GM21360 (cell line): ENCODE measurements around the gene NETO1.

Experiments used
- ATAC-seq: cut with Tn5 transposase; IDR thresholded peaks from one replicate; pipeline ENCODE4 v1.9.1; 2021; ENCODE audit warnings: mild to moderate bottlenecking, moderate library complexity; ENCODE audit not compliant: unreplicated experiment

The NETO1 gene

GRCh38 chr18:72727776-72728175 is 140.0 kb downstream of the NETO1 start:
- ATAC-seq: no peak

GRCh38 chr18:72727038-72727655 is 140.6 kb downstream of the NETO1 start:
- no peak for ATAC-seq

GRCh38 chr18:72726201-72726600 is 141.6 kb downstream of the NETO1 start:
- ATAC-seq: no peak

- no peak for ATAC-seq
These were observed 146.5 kb downstream of the NETO1 start for GRCh38 chr18:72721330-72721729.

GRCh38 chr18:72720116-72720515 is 147.7 kb downstream of the NETO1 start:
- ATAC-seq: no peak

GRCh38 chr18:72704202-72704601 is 163.6 kb downstream of the NETO1 start:
- ATAC-seq: no peak

- no peak for ATAC-seq
These were observed 166.7 kb downstream of the NETO1 start for GRCh38 chr18:72700961-72701710.

- no peak for ATAC-seq
These were observed 170.1 kb downstream of the NETO1 start for GRCh38 chr18:72697706-72698105.

GRCh38 chr18:72692595-72692994 is 175.2 kb downstream of the NETO1 start:
- no peak for ATAC-seq
